Neural progenitor cell (in vitro differentiated cells): ENCODE data around the gene PDZK1.
"Not testable (repeated sequence)": the region's sequence is repeated elsewhere in the genome, so short reads cannot be mapped to it uniquely, and the experiment has no call there.

ENCODE experiments used
- CTCF ChIP-seq: fragments of 200-600 bp; sonication (generic); IDR thresholded peaks from 2 replicates; pipeline ENCODE4 v1.5.1; 2017; ENCODE audit warnings: antibody characterized with exemption, mild to moderate bottlenecking
- EZH2 ChIP-seq: fragments of 200-600 bp; sonication (generic); IDR thresholded peaks from 2 replicates; pipeline ENCODE4 v1.6.1; 2017; ENCODE audit warnings: antibody characterized with exemption, mild to moderate bottlenecking, moderate library complexity
- EZH2phosphoT487 ChIP-seq: fragments of 200-600 bp; sonication (generic); IDR thresholded peaks from 2 replicates; pipeline ENCODE4 v1.6.1; 2017; ENCODE audit warnings: antibody characterized with exemption

- TF ChIP-seq CTCF, EZH2, EZH2phosphoT487: not testable (repeated sequence)
Measured at GRCh38 chr1:145686078-145686477, 21.1 kb downstream of the PDZK1 start.
